ENCODE results near the gene ADAMTSL4. TPM values are rescaled to one million over a fixed set of nuclear protein-coding genes. Genes with fewer than 3 reads are reported as not detected.

The ADAMTSL4 gene
- total RNA-seq, 1 donor from 2014 or later: 6.7 TPM

DNA sequence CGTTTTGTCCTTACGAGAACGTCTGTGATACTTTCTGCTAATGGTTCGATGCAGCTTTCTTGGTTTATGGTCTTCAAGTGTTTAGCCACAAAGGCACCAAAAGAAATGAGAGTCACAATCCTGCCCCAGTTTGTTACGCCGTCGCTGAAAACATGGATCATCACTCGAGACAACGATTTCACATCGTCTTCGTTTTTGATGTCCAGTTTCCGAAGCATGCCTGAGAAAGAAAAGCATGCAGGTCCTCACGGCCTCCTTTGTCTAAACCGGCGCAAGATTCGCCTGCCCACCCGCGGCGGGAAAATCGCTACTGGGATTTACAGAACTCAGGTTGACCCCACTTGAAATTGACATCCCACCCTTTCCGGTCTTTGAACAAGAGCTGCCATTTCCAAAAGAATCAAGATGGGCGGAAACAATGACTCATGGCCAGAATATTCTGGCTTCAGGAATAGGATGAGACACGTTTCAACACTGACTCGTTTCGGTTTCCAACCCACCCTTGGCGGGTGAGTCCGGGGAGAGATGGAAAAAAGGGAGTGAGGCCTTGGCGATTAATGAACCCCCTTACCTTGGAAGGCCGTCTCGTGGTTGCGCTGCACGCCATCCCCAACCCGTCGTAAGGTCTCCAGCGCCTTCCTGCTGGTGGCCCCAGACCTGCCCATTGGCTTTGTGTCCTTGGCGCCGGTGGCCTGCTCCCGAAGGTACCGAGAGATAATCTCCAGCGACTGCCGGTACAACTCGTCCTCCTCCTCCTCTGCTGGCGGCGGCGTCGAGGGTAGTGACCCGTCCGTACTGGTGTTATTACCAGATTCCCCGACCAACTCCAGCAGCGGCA lies 29.3 kb downstream of the ADAMTSL4 start:
- no peaks in the 10 kb centered on the region for H3K27me3 Mint-ChIP-seq (ENCODE audit: low read depth, unreplicated experiment)
- peaks cover 54% of the 10 kb centered on the region for H4K20me1 ChIP-seq (ENCODE audit: insufficient read depth, low read length)
- no peak for FAIRE-seq

GRCh38 chr1:150579110-150579944 lies 30.1 kb downstream of the ADAMTSL4 start, which contains the start of gene MCL1:
MCL1 (minus strand) TSS chr1:150579610; CDS start chr1:150579530, 80 bp downstream.
- FAIRE-seq (no peak), DNase-seq (ENCODE audit: low read depth) (peak; percentile 92)
- H4K20me1 ChIP-seq (ENCODE audit: insufficient read depth, low read length): peaks cover 47% of the 10 kb centered on the region
- no peak for TF ChIP-seq EZH2 (IDR thresholded peaks at IDR 0.05; ENCODE audit: insufficient read depth, low read length)
- TF ChIP-seq, protein P1, sequence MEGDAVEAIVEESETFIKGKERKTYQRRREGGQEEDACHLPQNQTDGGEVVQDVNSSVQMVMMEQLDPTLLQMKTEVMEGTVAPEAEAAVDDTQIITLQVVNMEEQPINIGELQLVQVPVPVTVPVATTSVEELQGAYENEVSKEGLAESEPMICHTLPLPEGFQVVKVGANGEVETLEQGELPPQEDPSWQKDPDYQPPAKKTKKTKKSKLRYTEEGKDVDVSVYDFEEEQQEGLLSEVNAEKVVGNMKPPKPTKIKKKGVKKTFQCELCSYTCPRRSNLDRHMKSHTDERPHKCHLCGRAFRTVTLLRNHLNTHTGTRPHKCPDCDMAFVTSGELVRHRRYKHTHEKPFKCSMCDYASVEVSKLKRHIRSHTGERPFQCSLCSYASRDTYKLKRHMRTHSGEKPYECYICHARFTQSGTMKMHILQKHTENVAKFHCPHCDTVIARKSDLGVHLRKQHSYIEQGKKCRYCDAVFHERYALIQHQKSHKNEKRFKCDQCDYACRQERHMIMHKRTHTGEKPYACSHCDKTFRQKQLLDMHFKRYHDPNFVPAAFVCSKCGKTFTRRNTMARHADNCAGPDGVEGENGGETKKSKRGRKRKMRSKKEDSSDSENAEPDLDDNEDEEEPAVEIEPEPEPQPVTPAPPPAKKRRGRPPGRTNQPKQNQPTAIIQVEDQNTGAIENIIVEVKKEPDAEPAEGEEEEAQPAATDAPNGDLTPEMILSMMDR (IDR thresholded peaks at IDR 0.05; ENCODE audit: insufficient read depth, low read depth, low read length): no peak
- peaks cover 24% of the 10 kb centered on the region for H3K4me1 ChIP-seq (ENCODE audit: insufficient read depth, low read length)
- H3K79me2 ChIP-seq (ENCODE audit: insufficient read depth, low read length): peaks cover 62% of the 10 kb centered on the region
- no peaks in the 10 kb centered on the region for H3K9me3 ChIP-seq (ENCODE audit: insufficient read depth, low read depth, low read length)
- peak within 1 kb of the TSS; percentile 96 for H3K4me2 ChIP-seq (ENCODE audit: low read length)
- peaks cover 2% of the 10 kb centered on the region for H3K4me1 Mint-ChIP-seq (ENCODE audit: low read depth, unreplicated experiment)
- H3K27me3 ChIP-seq (ENCODE audit: insufficient read depth, low read length): no peaks in the 10 kb centered on the region
- peak within 1 kb of the TSS; percentile 98 for H3K9ac ChIP-seq (ENCODE audit: low read length)
- peaks cover 40% of the 10 kb centered on the region for H3K36me3 ChIP-seq (ENCODE audit: insufficient read depth, low read length)
- H3K27ac Mint-ChIP-seq (ENCODE audit: unreplicated experiment): peak within 1 kb of the TSS; percentile 99
- H3K36me3 Mint-ChIP-seq (ENCODE audit: low read depth, unreplicated experiment): peaks cover 41% of the 10 kb centered on the region
- peak within 1 kb of the TSS; percentile 48 for H2AFZ ChIP-seq (ENCODE audit: low read depth, low read length)
- no peaks in the 10 kb centered on the region for H3K27me3 Mint-ChIP-seq (ENCODE audit: low read depth, unreplicated experiment)
- peak within 1 kb of the TSS; percentile 100 for H3K4me3 Mint-ChIP-seq (ENCODE audit: unreplicated experiment)
- peak within 1 kb of the TSS; percentile 98 for H3K27ac ChIP-seq (ENCODE audit: low read depth, low read length)
- H3K9me3 Mint-ChIP-seq (ENCODE audit: unreplicated experiment): no peaks in the 10 kb centered on the region
- peak within 1 kb of the TSS; percentile 98 for H3K4me3 ChIP-seq (ENCODE audit: insufficient read depth, low read depth, low read length)

More for the DNA sequence above, 29.3 kb downstream of the ADAMTSL4 start:
- DNase-seq (ENCODE audit: low read depth): peak; percentile 87
- Histone ChIP-seq H3K36me3 (ENCODE audit: insufficient read depth, low read length) (peaks cover 45% of the 10 kb centered on the region), H3K27me3 (ENCODE audit: insufficient read depth, low read length) (no peaks in the 10 kb centered on the region), H2AFZ (ENCODE audit: low read depth, low read length) (no peak overlapping the region), H3K4me2 (ENCODE audit: low read length) (peak overlapping the region; percentile 96), H3K9me3 (ENCODE audit: insufficient read depth, low read depth, low read length) (no peaks in the 10 kb centered on the region), H3K4me3 (ENCODE audit: insufficient read depth, low read depth, low read length) (peak overlapping the region; percentile 98), H3K9ac (ENCODE audit: low read length) (peak overlapping the region; percentile 98), H3K27ac (ENCODE audit: low read depth, low read length) (peak overlapping the region; percentile 98), H3K4me1 (ENCODE audit: insufficient read depth, low read length) (peaks cover 27% of the 10 kb centered on the region), H3K79me2 (ENCODE audit: insufficient read depth, low read length) (peaks cover 69% of the 10 kb centered on the region)
- H3K9me3 Mint-ChIP-seq (ENCODE audit: unreplicated experiment): no peaks in the 10 kb centered on the region
- H3K27ac Mint-ChIP-seq (ENCODE audit: unreplicated experiment): peak overlapping the region; percentile 99
- H3K4me1 Mint-ChIP-seq (ENCODE audit: low read depth, unreplicated experiment): peaks cover 4% of the 10 kb centered on the region
- peaks cover 47% of the 10 kb centered on the region for H3K36me3 Mint-ChIP-seq (ENCODE audit: low read depth, unreplicated experiment)
- peak overlapping the region; percentile 100 for H3K4me3 Mint-ChIP-seq (ENCODE audit: unreplicated experiment)
- TF ChIP-seq, protein P1 (IDR thresholded peaks at IDR 0.05; ENCODE audit: insufficient read depth, low read depth, low read length): no peak
- no peak for TF ChIP-seq EZH2 (IDR thresholded peaks at IDR 0.05; ENCODE audit: insufficient read depth, low read length)

All from astrocyte (in vitro differentiated cells and primary cell).